Right forelimb (tissue), 1 donor: Measurements from ENCODE around the gene MUTYH.
"Not testable (repeated sequence)": the region's sequence is repeated elsewhere in the genome, so short reads cannot be mapped to it uniquely, and the experiment has no call there.

Source experiments
- DNase-seq: peaks from one replicate; pipeline ENCODE4 v3.0.0-alpha.2; 2018

MUTYH gene

GRCh38 chr1:45339789-45340558 lies at the start of gene MUTYH, which contains the start of gene TOE1:
Gene MUTYH (minus strand): TSS chr1:45340440. CDS start chr1:45334505, 5,935 bp downstream.
Gene TOE1 (plus strand): TSS chr1:45340170. CDS start chr1:45340253, 83 bp downstream.
- DNase-seq: peak; percentile 93

- DNase-seq: no peak
Measured at GRCh38 chr1:45386219-45386618, 46.0 kb upstream of the MUTYH start.

- no peak for DNase-seq
Measured at GRCh38 chr1:45385302-45385701, 45.1 kb upstream of the MUTYH start.

GRCh38 chr1:45384213-45384612 lies 44.0 kb upstream of the MUTYH start:
- DNase-seq: not testable (repeated sequence)

GRCh38 chr1:45383191-45383590 lies 43.0 kb upstream of the MUTYH start:
- DNase-seq: no peak

- no peak for DNase-seq
Measured at GRCh38 chr1:45381243-45381642, 41.0 kb upstream of the MUTYH start.

GRCh38 chr1:45380730-45381129 lies 40.5 kb upstream of the MUTYH start:
- no peak for DNase-seq

- no peak for DNase-seq
Measured at GRCh38 chr1:45380125-45380524, 39.9 kb upstream of the MUTYH start.

- no peak for DNase-seq
Measured at GRCh38 chr1:45379524-45379923, 39.3 kb upstream of the MUTYH start.

GRCh38 chr1:45378184-45378583 lies 37.9 kb upstream of the MUTYH start:
- DNase-seq: no peak

- no peak for DNase-seq
Measured at GRCh38 chr1:45375104-45376090, 35.2 kb upstream of the MUTYH start.

- DNase-seq: no peak
Measured at GRCh38 chr1:45373573-45373972, 33.3 kb upstream of the MUTYH start.

- no peak for DNase-seq
Measured at GRCh38 chr1:45370575-45370974, 30.3 kb upstream of the MUTYH start.

- no peak for DNase-seq
Measured at GRCh38 chr1:45365051-45365450, 24.8 kb upstream of the MUTYH start.

GRCh38 chr1:45364294-45364693 lies 24.1 kb upstream of the MUTYH start:
- DNase-seq: no peak

GRCh38 chr1:45360981-45361380 lies 20.7 kb upstream of the MUTYH start:
- DNase-seq: not testable (repeated sequence)

GRCh38 chr1:45359882-45360513 lies 19.8 kb upstream of the MUTYH start:
- peak; percentile 78 for DNase-seq

GRCh38 chr1:45356186-45356585 lies 15.9 kb upstream of the MUTYH start:
- DNase-seq: no peak

- no peak for DNase-seq
Measured at GRCh38 chr1:45355683-45356082, 15.4 kb upstream of the MUTYH start.

- DNase-seq: no peak
Measured at GRCh38 chr1:45354838-45355237, 14.6 kb upstream of the MUTYH start.

- no peak for DNase-seq
Measured at GRCh38 chr1:45353685-45354084, 13.4 kb upstream of the MUTYH start.

GRCh38 chr1:45351508-45351907 lies 11.3 kb upstream of the MUTYH start:
- DNase-seq: no peak
